Upper lobe of left lung (tissue), 4 donors: ENCODE results near the gene MYLK4.

Experiments used
- CTCF ChIP-seq, 6 experiments: fragments of 450-650 bp in 4 of 6; fragments of 200-600 bp in 2 of 6; sonication (generic) in 2 of 6; IDR thresholded peaks; one replicate each; pipeline ENCODE4 v1.5.1; 2016 to 2019; ENCODE audit warnings: antibody characterized with exemption in 6 of 6
- EP300 ChIP-seq, 4 donors: sonication (generic); formaldehyde crosslinking; IDR thresholded peaks; one replicate each; pipeline ENCODE4 v1.5.1; 2017; ENCODE audit warnings: antibody characterized with exemption in 4 of 4, control low read depth in 2 of 4
- POLR2A ChIP-seq, 4 donors: fragments of 450-650 bp; IDR thresholded peaks; one replicate each; pipeline ENCODE4 v1.5.1; 2016 to 2017; ENCODE audit warnings: antibody characterized with exemption in 4 of 4, mild to moderate bottlenecking in 2 of 4

- TF ChIP-seq CTCF (IDR thresholded peaks at IDR 0.05): no peak
- no peak for TF ChIP-seq EP300 (IDR thresholded peaks at IDR 0.05)
- TF ChIP-seq POLR2A (IDR thresholded peaks at IDR 0.05): no peak
Observed at GRCh38 chr6:2656460-2657079, 94.2 kb downstream of the MYLK4 start.
